ENCODE measurements around the gene ESAM. TPM values are rescaled to one million over a fixed set of nuclear protein-coding genes. Genes with fewer than 3 reads are reported as not detected.

The ESAM gene
- total RNA-seq, 2 donors from 2014 or later = 54.2 to 116 TPM

GRCh38 chr11:124751391-124751740, 10.7 kb downstream of the ESAM start:
- no peaks in the 10 kb centered on the region for H3K36me3 ChIP-seq
- H3K4me1 ChIP-seq (ENCODE audit: control insufficient read depth in 1 of 2, low read depth in 2 of 2) = peaks cover 0 to 4% of the 10 kb centered on the region in 2 donors
- no peaks in the 10 kb centered on the region for H3K27me3 ChIP-seq (replicated peaks; ENCODE audit: insufficient read depth)
- H3K4me3 ChIP-seq = no peak overlapping the region
- TF ChIP-seq CTCF (IDR thresholded peaks at IDR 0.05) = no peak
- DNase-seq (ENCODE audit: low spot score) = no peak
- no peak overlapping the region for H3K27ac ChIP-seq
- H3K9me3 ChIP-seq = no peaks in the 10 kb centered on the region
- no peak for ATAC-seq (ENCODE audit: insufficient number of reproducible peaks, low FRiP score, low read depth)

GRCh38 chr11:124749912-124750311, 12.2 kb downstream of the ESAM start:
- no peak for TF ChIP-seq CTCF (IDR thresholded peaks at IDR 0.05)
- Histone ChIP-seq H3K4me1 (ENCODE audit: control insufficient read depth in 1 of 2, low read depth in 2 of 2) (peaks cover 0 to 14% of the 10 kb centered on the region in 2 donors), H3K36me3 (no peaks in the 10 kb centered on the region), H3K9me3 (no peaks in the 10 kb centered on the region), H3K27ac (no peak overlapping the region), H3K4me3 (no peak overlapping the region), H3K27me3 (replicated peaks; ENCODE audit: insufficient read depth) (no peaks in the 10 kb centered on the region)
- DNase-seq (ENCODE audit: low spot score) (no peak), ATAC-seq (ENCODE audit: insufficient number of reproducible peaks, low FRiP score, low read depth) (no peak)

- Histone ChIP-seq H3K27me3 (replicated peaks; ENCODE audit: insufficient read depth) (no peaks in the 10 kb centered on the region), H3K27ac (peak overlapping the region in 1 of 2 donors; percentile 6)
- ATAC-seq (ENCODE audit: insufficient number of reproducible peaks, low FRiP score, low read depth) = no peak
Observed at GRCh38 chr11:124748481-124749343, 13.4 kb downstream of the ESAM start.

GRCh38 chr11:124748100-124748418, 14.0 kb downstream of the ESAM start:
- no peak overlapping the region for H3K27ac ChIP-seq
- no peak for ATAC-seq (ENCODE audit: insufficient number of reproducible peaks, low FRiP score, low read depth)
- DNase-seq (ENCODE audit: low spot score) = no peak
- H3K9me3 ChIP-seq = no peaks in the 10 kb centered on the region
- H3K27me3 ChIP-seq (replicated peaks; ENCODE audit: insufficient read depth) = no peaks in the 10 kb centered on the region
- H3K36me3 ChIP-seq = no peaks in the 10 kb centered on the region
- H3K4me1 ChIP-seq (ENCODE audit: control insufficient read depth in 1 of 2, low read depth in 2 of 2) = peaks cover 0 to 14% of the 10 kb centered on the region in 2 donors
- H3K4me3 ChIP-seq = no peak overlapping the region
- no peak for TF ChIP-seq CTCF (IDR thresholded peaks at IDR 0.05)

More at GRCh38 chr11:124748481-124749343, 13.4 kb downstream of the ESAM start:
- H3K4me1 ChIP-seq (ENCODE audit: control insufficient read depth in 1 of 2, low read depth in 2 of 2) = peaks cover 0 to 14% of the 10 kb centered on the region in 2 donors
- no peak overlapping the region for H3K4me3 ChIP-seq
- H3K36me3 ChIP-seq = no peaks in the 10 kb centered on the region
- H3K9me3 ChIP-seq = no peaks in the 10 kb centered on the region
- DNase-seq (ENCODE audit: low spot score) = no peak
- no peak for TF ChIP-seq CTCF (IDR thresholded peaks at IDR 0.05)

- Histone ChIP-seq H3K9me3 (no peaks in the 10 kb centered on the region), H3K27me3 (replicated peaks; ENCODE audit: insufficient read depth) (no peaks in the 10 kb centered on the region), H3K4me1 (ENCODE audit: control insufficient read depth in 1 of 2, low read depth in 2 of 2) (peaks cover 0 to 14% of the 10 kb centered on the region in 2 donors), H3K4me3 (no peak overlapping the region), H3K27ac (no peak overlapping the region), H3K36me3 (no peaks in the 10 kb centered on the region)
- TF ChIP-seq CTCF (IDR thresholded peaks at IDR 0.05) = no peak
- DNase-seq (ENCODE audit: low spot score) = no peak
- no peak for ATAC-seq (ENCODE audit: insufficient number of reproducible peaks, low FRiP score, low read depth)
Observed at GRCh38 chr11:124747406-124748099, 14.5 kb downstream of the ESAM start.
